AG04450 (cell line): ENCODE data around the gene KCNA10. TPM values are rescaled to one million over a fixed set of nuclear protein-coding genes. Genes with fewer than 3 reads are reported as not detected.

ENCODE experiments used
- CTCF ChIA-PET: fragments of 300-600, 350-600 bp; formaldehyde crosslinking; extraction: SDS; loops from one replicate; lab custom pipeline; 2022; ENCODE audit warnings: antibody characterized with exemption, inconsistent platforms; lab: Charles Lee
- POLR2A ChIA-PET: fragments of 350-600 bp; formaldehyde crosslinking; extraction: SDS; loops from one replicate; lab custom pipeline; 2021; ENCODE audit warnings: antibody characterized with exemption, inconsistent platforms; lab: Yijun Ruan, JAX
- DNase-seq: peaks from one replicate; pipeline ENCODE4 v3.0.0-alpha.2; 2011; ENCODE audit warnings: low read depth, low spot score
- H3K27ac ChIP-seq: one replicate; pipeline ENCODE4 v1.5.1; 2012; ENCODE audit warnings: low read depth, low read length, control low read depth
- H3K27me3 ChIP-seq: one replicate; pipeline ENCODE4 v1.6.0; 2012; ENCODE audit warnings: low read length; ENCODE audit not compliant: control insufficient read depth, insufficient read depth
- H3K4me3 ChIP-seq: 2 replicates; pipeline ENCODE4 v1.5.1; 2011; ENCODE audit warnings: mild to moderate bottlenecking, low read depth, low read length, control low read depth
- H3K9me3 ChIP-seq: 2 replicates; pipeline ENCODE4 v1.5.1; 2012; ENCODE audit warnings: low read length; ENCODE audit not compliant: control insufficient read depth, insufficient read depth
- polyA plus RNA-seq: library from polyadenylated mRNA; depleted of rRNA; stranded (reverse); fragments of >200 nt; gene quantifications from 2 replicates; pipeline ENCODE4 v1.2.3, GENCODE V29; 2011
- TF ChIP-seq, protein P1 (sequence below): IDR thresholded peaks from 2 replicates; pipeline ENCODE4 v1.5.1; 2011; ENCODE audit warnings: low read depth, low read length, control low read depth, inconsistent platforms

Gene KCNA10
- polyA plus RNA-seq, 1 experiment, result not detected

DNA sequence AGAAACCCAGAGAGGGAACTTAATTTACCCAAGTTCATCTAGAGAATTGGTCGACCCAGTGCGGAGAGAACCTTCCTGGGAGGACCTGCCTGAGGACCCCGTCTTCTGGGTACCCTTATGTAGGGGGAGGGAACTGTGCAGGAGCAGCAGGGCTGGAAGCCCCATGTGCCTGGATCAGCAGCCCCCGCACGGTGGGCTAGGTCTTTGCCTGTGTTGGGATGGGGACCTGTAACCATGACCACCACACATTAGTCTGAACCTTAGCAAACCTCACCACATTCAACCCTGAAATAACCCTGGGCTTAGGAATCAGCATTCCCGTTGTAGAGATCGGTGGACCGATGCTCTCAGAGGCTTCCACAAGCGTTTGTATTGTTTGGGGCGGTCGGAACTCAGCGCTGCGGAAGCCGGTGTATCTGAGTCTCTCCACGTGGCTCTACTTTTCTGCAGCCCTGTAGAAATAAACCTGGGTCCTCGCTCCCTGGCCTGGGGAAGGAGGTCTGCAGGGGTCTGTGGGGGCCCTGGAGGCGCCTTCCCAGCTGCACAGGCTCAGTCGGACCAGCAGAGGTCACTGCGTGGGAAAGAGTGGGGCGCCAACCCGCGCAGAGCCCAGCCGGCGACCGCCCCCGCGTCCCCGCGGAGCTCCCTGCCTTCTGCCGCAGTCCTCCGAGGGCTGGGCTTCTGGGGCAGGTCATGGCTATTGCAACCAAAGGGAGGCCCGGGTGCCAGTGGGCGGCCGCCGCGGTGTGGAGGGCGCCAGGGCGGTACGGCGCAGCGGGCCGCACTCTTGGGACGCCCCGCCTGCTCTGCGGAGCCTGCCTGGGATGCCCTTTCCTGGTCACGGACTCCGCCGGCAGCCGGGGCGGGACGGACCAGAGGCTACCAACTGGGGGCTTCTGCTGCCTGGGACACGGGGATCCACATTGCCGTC is 36.2 kb upstream of the KCNA10 start:
- H3K4me3 ChIP-seq, result no peak overlapping the region; the same call in 1 of the 2 replicates
- peaks cover 36% of the 10 kb centered on the region for H3K27me3 ChIP-seq
- no peaks in the 10 kb centered on the region for H3K9me3 ChIP-seq
- TF ChIP-seq, protein P1, sequence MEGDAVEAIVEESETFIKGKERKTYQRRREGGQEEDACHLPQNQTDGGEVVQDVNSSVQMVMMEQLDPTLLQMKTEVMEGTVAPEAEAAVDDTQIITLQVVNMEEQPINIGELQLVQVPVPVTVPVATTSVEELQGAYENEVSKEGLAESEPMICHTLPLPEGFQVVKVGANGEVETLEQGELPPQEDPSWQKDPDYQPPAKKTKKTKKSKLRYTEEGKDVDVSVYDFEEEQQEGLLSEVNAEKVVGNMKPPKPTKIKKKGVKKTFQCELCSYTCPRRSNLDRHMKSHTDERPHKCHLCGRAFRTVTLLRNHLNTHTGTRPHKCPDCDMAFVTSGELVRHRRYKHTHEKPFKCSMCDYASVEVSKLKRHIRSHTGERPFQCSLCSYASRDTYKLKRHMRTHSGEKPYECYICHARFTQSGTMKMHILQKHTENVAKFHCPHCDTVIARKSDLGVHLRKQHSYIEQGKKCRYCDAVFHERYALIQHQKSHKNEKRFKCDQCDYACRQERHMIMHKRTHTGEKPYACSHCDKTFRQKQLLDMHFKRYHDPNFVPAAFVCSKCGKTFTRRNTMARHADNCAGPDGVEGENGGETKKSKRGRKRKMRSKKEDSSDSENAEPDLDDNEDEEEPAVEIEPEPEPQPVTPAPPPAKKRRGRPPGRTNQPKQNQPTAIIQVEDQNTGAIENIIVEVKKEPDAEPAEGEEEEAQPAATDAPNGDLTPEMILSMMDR, result peak; percentile 55
- no peak overlapping the region for H3K27ac ChIP-seq
- CTCF ChIA-PET, result interaction anchor here (0.6 to 1.4 kb wide), 8 partner anchors 10 to 61 kb away, joined by 3 to 6 read pairs (median 3); no protein-coding TSS in a partner anchor
- DNase-seq, result no peak
- POLR2A ChIA-PET, result no interaction called here

DNA sequence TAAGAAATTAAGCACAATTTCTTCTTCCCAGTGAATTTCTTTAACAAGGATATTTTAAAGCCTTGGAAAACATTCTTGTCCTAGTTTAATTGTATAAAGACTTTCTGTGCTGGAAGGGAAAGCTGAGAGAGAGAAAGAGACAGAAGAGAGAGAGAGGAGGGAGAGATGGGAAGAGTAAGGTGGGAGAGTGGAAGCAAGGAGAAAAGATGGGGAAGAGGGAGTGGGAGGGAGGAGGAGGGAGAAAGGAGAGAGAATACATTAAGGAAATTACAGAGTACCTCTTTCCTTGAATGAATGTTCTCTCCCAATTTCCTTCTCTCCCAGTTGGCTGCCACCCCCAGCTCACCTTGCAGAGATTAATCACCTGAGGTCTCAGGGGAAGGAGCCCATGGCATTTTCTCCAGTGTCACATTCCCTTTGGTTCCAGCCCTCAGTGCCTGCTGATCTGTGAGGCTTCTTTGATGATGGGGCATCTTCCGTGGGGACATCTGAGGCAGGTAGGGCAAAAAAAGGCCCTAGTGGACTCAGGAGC is 32.4 kb upstream of the KCNA10 start:
- CTCF ChIA-PET, result interaction anchor here (1.1 kb wide), 1 partner anchor 9 kb away, joined by 4 read pairs; no protein-coding TSS in a partner anchor
- DNase-seq, result no peak
- Histone ChIP-seq H3K27ac (no peak overlapping the region), H3K9me3 (no peaks in the 10 kb centered on the region), H3K4me3 (no peak overlapping the region), H3K27me3 (peaks cover 24% of the 10 kb centered on the region)
- TF ChIP-seq, protein P1, result no peak
- POLR2A ChIA-PET, result no interaction called here

DNA sequence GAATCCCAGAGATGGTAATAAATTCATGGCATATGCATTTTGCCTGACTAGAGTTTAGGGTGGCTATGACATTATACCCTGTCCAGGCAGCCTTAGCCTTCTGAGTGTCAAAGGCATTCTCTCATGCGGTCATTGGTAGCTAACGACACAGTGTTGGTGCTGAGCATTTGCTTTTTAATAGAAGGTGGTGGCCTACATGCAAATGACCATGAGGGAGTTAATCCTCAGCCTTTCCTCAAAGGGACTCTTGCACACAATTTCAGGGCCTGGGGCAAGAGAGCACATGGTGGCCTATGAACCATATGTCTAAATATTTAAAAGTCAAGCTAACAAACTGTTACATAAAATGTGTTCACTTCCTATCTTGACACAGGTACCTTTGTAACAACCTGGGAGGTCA is 30.9 kb upstream of the KCNA10 start:
- TF ChIP-seq, protein P1, result no peak
- peaks cover 14% of the 10 kb centered on the region for H3K27me3 ChIP-seq
- POLR2A ChIA-PET, result no interaction called here
- no peak for DNase-seq
- no peak overlapping the region for H3K4me3 ChIP-seq
- H3K27ac ChIP-seq, result no peak overlapping the region
- CTCF ChIA-PET, result no interaction called here
- H3K9me3 ChIP-seq, result no peaks in the 10 kb centered on the region

DNA sequence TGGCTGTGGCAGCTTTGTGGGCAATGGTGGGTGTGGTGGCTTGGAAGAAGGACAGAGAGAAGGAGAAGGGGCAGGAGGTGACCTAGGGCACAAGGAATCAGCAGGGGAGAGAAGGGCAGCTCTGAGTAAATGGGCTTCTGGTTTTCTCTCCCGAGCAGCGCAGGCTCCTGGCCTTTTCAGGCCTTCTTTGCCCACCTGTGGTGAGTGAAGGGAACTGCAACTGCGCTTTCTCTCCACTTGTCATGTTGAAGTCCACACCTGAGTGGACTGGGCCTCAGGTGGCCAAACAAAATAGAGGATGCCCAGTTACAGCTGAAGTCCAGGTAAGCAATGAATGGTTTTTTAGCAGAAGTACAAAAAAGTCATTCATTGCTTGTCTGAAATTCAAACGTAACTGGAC is 29.4 kb upstream of the KCNA10 start:
- H3K27me3 ChIP-seq, result peaks cover 8% of the 10 kb centered on the region
- H3K27ac ChIP-seq, result no peak overlapping the region
- no peak overlapping the region for H3K4me3 ChIP-seq
- TF ChIP-seq, protein P1, result peak; percentile 44
- H3K9me3 ChIP-seq, result no peaks in the 10 kb centered on the region
- DNase-seq, result no peak
- ChIA-PET CTCF (no interaction called here), POLR2A (no interaction called here)

DNA sequence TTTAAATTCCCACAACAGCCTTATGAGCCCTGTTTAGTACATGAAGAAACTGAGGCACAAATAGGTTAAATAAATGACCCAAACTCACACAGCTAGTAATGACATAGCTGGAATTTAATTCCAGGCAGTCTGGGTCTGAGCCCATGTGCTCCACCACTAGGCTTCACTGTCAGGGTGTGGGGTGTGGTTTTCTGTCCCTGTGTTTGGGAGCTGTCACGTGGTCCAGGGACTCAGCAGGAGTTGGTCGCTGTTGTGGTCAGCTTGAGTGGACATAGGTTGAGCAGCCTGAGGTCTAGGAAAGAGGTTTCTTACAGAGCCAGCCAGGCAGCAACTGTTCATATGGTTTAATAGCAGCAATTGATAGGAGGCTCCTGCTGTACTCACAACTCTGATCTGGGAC is 28.0 kb upstream of the KCNA10 start:
- Histone ChIP-seq H3K27me3 (peaks cover 3% of the 10 kb centered on the region), H3K4me3 (no peak overlapping the region), H3K27ac (no peak overlapping the region), H3K9me3 (no peaks in the 10 kb centered on the region)
- DNase-seq, result no peak
- CTCF ChIA-PET, result no interaction called here
- TF ChIP-seq, protein P1, result no peak
- POLR2A ChIA-PET, result no interaction called here
